ENCODE results near the gene LPIN1. TPM values are rescaled to one million over a fixed set of nuclear protein-coding genes. Genes with fewer than 3 reads are reported as not detected.

The LPIN1 gene
- total and polyA plus RNA-seq, 4 donors = 10.1 to 27.4 (median 13.4) TPM

DNA sequence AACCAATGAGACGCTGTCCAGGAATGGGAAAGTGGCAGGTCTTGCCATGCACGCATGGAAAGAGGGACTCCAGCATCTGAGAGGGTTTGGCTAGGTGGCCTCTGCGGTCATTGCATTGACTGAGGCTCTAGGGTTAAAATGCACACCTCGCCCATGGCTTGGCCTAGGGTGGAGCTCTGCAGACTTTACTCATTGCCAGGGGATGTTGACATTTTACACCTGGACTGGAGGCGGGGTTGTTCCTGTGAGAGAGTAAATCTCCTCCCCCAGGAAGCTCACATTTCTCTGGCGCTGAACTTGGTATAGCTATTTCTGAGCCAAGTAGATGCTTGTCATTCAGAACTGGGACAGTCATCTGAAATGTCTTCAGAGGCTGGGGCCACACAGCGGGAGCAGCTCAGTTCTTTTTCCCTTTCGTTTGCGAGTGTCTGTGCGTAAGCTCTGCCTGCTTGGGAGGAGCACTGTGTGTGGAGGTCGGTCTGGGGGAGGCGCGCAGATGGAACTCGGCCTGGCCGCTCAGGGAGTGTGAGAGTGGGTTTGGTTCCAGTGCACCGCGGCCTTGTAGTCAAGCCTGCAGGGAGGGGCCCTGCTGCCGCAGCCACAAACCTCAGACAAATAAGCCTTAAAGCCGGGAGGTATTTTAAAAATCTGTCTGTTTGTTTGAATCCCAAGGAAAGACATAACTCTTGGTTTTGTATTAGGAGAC is 76.5 kb downstream of the LPIN1 start:
- no peak for DNase-seq (ENCODE audit: low spot score)
- WGBS = 89% methylated on average over 19 of the region's 19 CpGs
- Histone ChIP-seq H3K36me3 (ENCODE audit: control insufficient read depth in 4 of 4, insufficient read depth in 3 of 4, low read depth in 1 of 4, low read length in 3 of 4) (peaks cover 17 to 55% (median 41%) of the 10 kb centered on the region in 4 donors), H3K4me3 (ENCODE audit: low read depth in 1 of 3, low read length in 3 of 3) (no peak overlapping the region), H3K27me3 (ENCODE audit: control insufficient read depth in 4 of 4, insufficient read depth in 4 of 4, low read length in 3 of 4) (no peaks in the 10 kb centered on the region), H3K27ac (ENCODE audit: low read depth in 1 of 2, low read length in 2 of 2) (no peak overlapping the region), H3K9me3 (ENCODE audit: control insufficient read depth in 4 of 4, low read length in 3 of 4) (no peaks in the 10 kb centered on the region), H3K4me1 (ENCODE audit: control insufficient read depth in 4 of 4, insufficient read depth in 4 of 4, low read length in 3 of 4) (peaks cover 0 to 6% (median 3%) of the 10 kb centered on the region in 4 donors), H3K9ac (ENCODE audit: low read depth in 1 of 2, low read length in 2 of 2) (no peak overlapping the region)
- TF ChIP-seq FOXA2 (IDR thresholded peaks at IDR 0.05) = no peak
- no peak for TF ChIP-seq ATF3 (IDR thresholded peaks at IDR 0.05)
- TF ChIP-seq JUND (IDR thresholded peaks at IDR 0.05) = no peak
- no peak for TF ChIP-seq RAD21 (IDR thresholded peaks at IDR 0.05)
- TF ChIP-seq NR2F2 (IDR thresholded peaks at IDR 0.05) = no peak
- no peak for TF ChIP-seq FOXA1 (IDR thresholded peaks at IDR 0.05)
- TF ChIP-seq, protein P1, sequence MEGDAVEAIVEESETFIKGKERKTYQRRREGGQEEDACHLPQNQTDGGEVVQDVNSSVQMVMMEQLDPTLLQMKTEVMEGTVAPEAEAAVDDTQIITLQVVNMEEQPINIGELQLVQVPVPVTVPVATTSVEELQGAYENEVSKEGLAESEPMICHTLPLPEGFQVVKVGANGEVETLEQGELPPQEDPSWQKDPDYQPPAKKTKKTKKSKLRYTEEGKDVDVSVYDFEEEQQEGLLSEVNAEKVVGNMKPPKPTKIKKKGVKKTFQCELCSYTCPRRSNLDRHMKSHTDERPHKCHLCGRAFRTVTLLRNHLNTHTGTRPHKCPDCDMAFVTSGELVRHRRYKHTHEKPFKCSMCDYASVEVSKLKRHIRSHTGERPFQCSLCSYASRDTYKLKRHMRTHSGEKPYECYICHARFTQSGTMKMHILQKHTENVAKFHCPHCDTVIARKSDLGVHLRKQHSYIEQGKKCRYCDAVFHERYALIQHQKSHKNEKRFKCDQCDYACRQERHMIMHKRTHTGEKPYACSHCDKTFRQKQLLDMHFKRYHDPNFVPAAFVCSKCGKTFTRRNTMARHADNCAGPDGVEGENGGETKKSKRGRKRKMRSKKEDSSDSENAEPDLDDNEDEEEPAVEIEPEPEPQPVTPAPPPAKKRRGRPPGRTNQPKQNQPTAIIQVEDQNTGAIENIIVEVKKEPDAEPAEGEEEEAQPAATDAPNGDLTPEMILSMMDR (IDR thresholded peaks at IDR 0.05; ENCODE audit: low read depth, low read length, missing input control) = no peak
- TF ChIP-seq HNF4A (conservative IDR thresholded peaks at IDR 0.05) = peak in 1 of 2 donors; percentile 39
- no peak for TF ChIP-seq REST (IDR thresholded peaks at IDR 0.05)

- no peaks in the 10 kb centered on the region for H3K27me3 ChIP-seq (ENCODE audit: control insufficient read depth in 4 of 4, insufficient read depth in 4 of 4, low read length in 3 of 4)
- 90% methylated on average over 16 of the region's 16 CpGs for WGBS
- no peak for TF ChIP-seq REST (IDR thresholded peaks at IDR 0.05)
- TF ChIP-seq, protein P2, sequence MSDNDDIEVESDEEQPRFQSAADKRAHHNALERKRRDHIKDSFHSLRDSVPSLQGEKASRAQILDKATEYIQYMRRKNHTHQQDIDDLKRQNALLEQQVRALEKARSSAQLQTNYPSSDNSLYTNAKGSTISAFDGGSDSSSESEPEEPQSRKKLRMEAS (IDR thresholded peaks at IDR 0.05) = no peak
- no peak for TF ChIP-seq RXRA (IDR thresholded peaks at IDR 0.05)
- TF ChIP-seq EGR1 (IDR thresholded peaks at IDR 0.05; ENCODE audit: low read depth in 2 of 2) = no peak
- no peak for TF ChIP-seq SP1 (IDR thresholded peaks at IDR 0.05)
- no peak for TF ChIP-seq NR2F2 (IDR thresholded peaks at IDR 0.05)
- TF ChIP-seq FOXA2 (IDR thresholded peaks at IDR 0.05) = no peak
- TF ChIP-seq ATF3 (IDR thresholded peaks at IDR 0.05) = no peak
- H3K4me1 ChIP-seq (ENCODE audit: control insufficient read depth in 4 of 4, insufficient read depth in 4 of 4, low read length in 3 of 4) = peaks cover 6 to 14% (median 12%) of the 10 kb centered on the region in 4 donors
- H3K9me3 ChIP-seq (ENCODE audit: control insufficient read depth in 4 of 4, low read length in 3 of 4) = no peaks in the 10 kb centered on the region
- DNase-seq (ENCODE audit: low spot score) = no peak
- H3K36me3 ChIP-seq (ENCODE audit: control insufficient read depth in 4 of 4, insufficient read depth in 3 of 4, low read depth in 1 of 4, low read length in 3 of 4) = peaks cover 17 to 50% (median 39%) of the 10 kb centered on the region in 4 donors
- no peak overlapping the region for H3K27ac ChIP-seq (ENCODE audit: low read depth in 1 of 2, low read length in 2 of 2)
- no peak overlapping the region for H3K9ac ChIP-seq (ENCODE audit: low read depth in 1 of 2, low read length in 2 of 2)
- H3K4me3 ChIP-seq (ENCODE audit: low read depth in 1 of 3, low read length in 3 of 3) = no peak overlapping the region
Measured at GRCh38 chr2:11824901-11825828, 78.7 kb downstream of the LPIN1 start.

All from liver (tissue), 9 donors.